ENCODE data around the gene MEF2D. TPM values are rescaled to one million over a fixed set of nuclear protein-coding genes. Genes with fewer than 3 reads are reported as not detected.

Gene MEF2D
- total and polyA plus RNA-seq, 7 experiments from 2014 or later: 4.5 to 190 (median 61.6) TPM

GRCh38 chr1:156471496-156472490, 28.8 kb downstream of the MEF2D start:
- peaks cover 34 to 94% (median 38%) of the 10 kb centered on the region in 3 experiments for H3K36me3 ChIP-seq (ENCODE audit: control insufficient read depth in 2 of 3, insufficient read depth in 3 of 3, low read length in 3 of 3)
- peaks cover 0 to 13% (median 0%) of the 10 kb centered on the region in 7 donors for H3K4me1 Mint-ChIP-seq
- H3K27me3 ChIP-seq (ENCODE audit: control insufficient read depth in 2 of 2, insufficient read depth in 2 of 2, low read length in 2 of 2): no peaks in the 10 kb centered on the region
- no peak overlapping the region for H3K27ac ChIP-seq (ENCODE audit: low read depth, low read length)
- POLR2A ChIA-PET: interaction anchor here (0.7 kb wide), 1 partner anchor 9 kb away, joined by 3 read pairs; no protein-coding TSS in a partner anchor
- no peak overlapping the region for H3K4me3 Mint-ChIP-seq
- no peaks in the 10 kb centered on the region for H3K9me3 Mint-ChIP-seq
- intact Hi-C loops (cut with micrococcal nuclease): no loop called here
- ATAC-seq (no peak), DNase-seq (no peak)
- H3K9me3 ChIP-seq (ENCODE audit: control insufficient read depth in 2 of 3, low read length in 3 of 3): no peaks in the 10 kb centered on the region
- peaks cover 0 to 49% (median 15%) of the 10 kb centered on the region in 5 donors for H3K36me3 Mint-ChIP-seq
- CTCF ChIA-PET: interaction anchor here (3.1 kb wide), 1 partner anchor 10 kb away, joined by 11 read pairs; no protein-coding TSS in a partner anchor
- no peaks in the 10 kb centered on the region for H3K27me3 Mint-ChIP-seq
- peak overlapping the region in 5 of 9 donors; percentile 8 to 63 (median 46) for H3K27ac Mint-ChIP-seq
- no peaks in the 10 kb centered on the region for H3K4me1 ChIP-seq (ENCODE audit: control insufficient read depth in 2 of 2, insufficient read depth in 2 of 2, low read length in 2 of 2)
- no peak overlapping the region for H3K4me3 ChIP-seq (ENCODE audit: low read length)

GRCh38 chr1:156470473-156470872, 30.1 kb downstream of the MEF2D start:
- CTCF ChIA-PET: interaction anchor here (1.2 to 3.1 kb wide), 2 partner anchors 11 to 123 kb away, joined by 5 to 11 read pairs; no protein-coding TSS in a partner anchor
- H3K27ac Mint-ChIP-seq: no peak overlapping the region
- ATAC-seq: no peak

GRCh38 chr1:156468693-156469345, 31.8 kb downstream of the MEF2D start:
- H3K9me3 ChIP-seq (ENCODE audit: control insufficient read depth in 2 of 3, low read length in 3 of 3): no peaks in the 10 kb centered on the region

More at GRCh38 chr1:156470473-156470872, 30.1 kb downstream of the MEF2D start:
- Mint-ChIP-seq H3K36me3 (peaks cover 0 to 45% (median 9%) of the 10 kb centered on the region in 5 donors), H3K27me3 (no peaks in the 10 kb centered on the region), H3K4me1 (peaks cover 2 to 21% (median 7%) of the 10 kb centered on the region in 7 donors), H3K4me3 (no peak overlapping the region), H3K9me3 (no peaks in the 10 kb centered on the region)
- POLR2A ChIA-PET: interaction anchor here (0.7 to 1.2 kb wide), 3 partner anchors 10 to 22 kb away, joined by 3 read pairs; no protein-coding TSS in a partner anchor
- DNase-seq: no peak
- intact Hi-C loops (cut with micrococcal nuclease): no loop called here
- Histone ChIP-seq H3K27me3 (ENCODE audit: control insufficient read depth in 2 of 2, insufficient read depth in 2 of 2, low read length in 2 of 2) (no peaks in the 10 kb centered on the region), H3K27ac (ENCODE audit: low read depth, low read length) (no peak overlapping the region), H3K9me3 (ENCODE audit: control insufficient read depth in 2 of 3, low read length in 3 of 3) (no peaks in the 10 kb centered on the region), H3K36me3 (ENCODE audit: control insufficient read depth in 2 of 3, insufficient read depth in 3 of 3, low read length in 3 of 3) (peaks cover 25 to 94% (median 26%) of the 10 kb centered on the region in 3 experiments), H3K4me3 (ENCODE audit: low read length) (no peak overlapping the region), H3K4me1 (ENCODE audit: control insufficient read depth in 2 of 2, insufficient read depth in 2 of 2, low read length in 2 of 2) (no peaks in the 10 kb centered on the region)

GRCh38 chr1:156467906-156468305, 32.7 kb downstream of the MEF2D start:
- H3K27ac Mint-ChIP-seq: peak overlapping the region in 2 of 9 donors; percentile 55 to 56
- peaks cover 0 to 39% (median 8%) of the 10 kb centered on the region in 5 donors for H3K36me3 Mint-ChIP-seq
- Histone ChIP-seq H3K9me3 (ENCODE audit: control insufficient read depth in 2 of 3, low read length in 3 of 3) (no peaks in the 10 kb centered on the region), H3K27ac (ENCODE audit: low read depth, low read length) (no peak overlapping the region), H3K4me1 (ENCODE audit: control insufficient read depth in 2 of 2, insufficient read depth in 2 of 2, low read length in 2 of 2) (no peaks in the 10 kb centered on the region), H3K27me3 (ENCODE audit: control insufficient read depth in 2 of 2, insufficient read depth in 2 of 2, low read length in 2 of 2) (no peaks in the 10 kb centered on the region), H3K36me3 (ENCODE audit: control insufficient read depth in 2 of 3, insufficient read depth in 3 of 3, low read length in 3 of 3) (peaks cover 0 to 79% (median 19%) of the 10 kb centered on the region in 3 experiments), H3K4me3 (ENCODE audit: low read length) (no peak overlapping the region)
- H3K4me1 Mint-ChIP-seq: peaks cover 10 to 24% (median 19%) of the 10 kb centered on the region in 7 donors
- H3K9me3 Mint-ChIP-seq: no peaks in the 10 kb centered on the region
- H3K27me3 Mint-ChIP-seq: no peaks in the 10 kb centered on the region
- DNase-seq: no peak
- no peak for ATAC-seq
- intact Hi-C loops (cut with micrococcal nuclease): no loop called here
- no peak overlapping the region for H3K4me3 Mint-ChIP-seq
- POLR2A ChIA-PET: interaction anchor here (2.1 kb wide), 1 partner anchor 11 kb away, joined by 6 read pairs; no protein-coding TSS in a partner anchor
- CTCF ChIA-PET: no interaction called here

More at GRCh38 chr1:156468693-156469345, 31.8 kb downstream of the MEF2D start:
- H3K36me3 ChIP-seq (ENCODE audit: control insufficient read depth in 2 of 3, insufficient read depth in 3 of 3, low read length in 3 of 3): peaks cover 9 to 88% (median 19%) of the 10 kb centered on the region in 3 experiments
- DNase-seq (no peak), ATAC-seq (no peak)
- no peaks in the 10 kb centered on the region for H3K27me3 Mint-ChIP-seq
- ChIA-PET CTCF (no interaction called here), POLR2A (interaction anchor here (2.1 kb wide), 1 partner anchor 12 kb away, joined by 6 read pairs; no protein-coding TSS in a partner anchor)
- H3K4me3 Mint-ChIP-seq: no peak overlapping the region
- no peak overlapping the region for H3K4me3 ChIP-seq (ENCODE audit: low read length)
- H3K4me1 Mint-ChIP-seq: peaks cover 10 to 25% (median 16%) of the 10 kb centered on the region in 7 donors
- peaks cover 0 to 48% (median 8%) of the 10 kb centered on the region in 5 donors for H3K36me3 Mint-ChIP-seq
- no peak overlapping the region for H3K27ac ChIP-seq (ENCODE audit: low read depth, low read length)
- H3K27ac Mint-ChIP-seq: peak overlapping the region in 4 of 9 donors; percentile 55 to 91 (median 62)
- no peaks in the 10 kb centered on the region for H3K27me3 ChIP-seq (ENCODE audit: control insufficient read depth in 2 of 2, insufficient read depth in 2 of 2, low read length in 2 of 2)
- H3K4me1 ChIP-seq (ENCODE audit: control insufficient read depth in 2 of 2, insufficient read depth in 2 of 2, low read length in 2 of 2): no peaks in the 10 kb centered on the region
- intact Hi-C loops (cut with micrococcal nuclease): no loop called here
- H3K9me3 Mint-ChIP-seq: no peaks in the 10 kb centered on the region

GRCh38 chr1:156467385-156467784, 33.2 kb downstream of the MEF2D start:
- peaks cover 10 to 24% (median 19%) of the 10 kb centered on the region in 7 donors for H3K4me1 Mint-ChIP-seq
- ATAC-seq: no peak
- H3K27me3 ChIP-seq (ENCODE audit: control insufficient read depth in 2 of 2, insufficient read depth in 2 of 2, low read length in 2 of 2): no peaks in the 10 kb centered on the region
- no peaks in the 10 kb centered on the region for H3K9me3 Mint-ChIP-seq
- H3K27me3 Mint-ChIP-seq: no peaks in the 10 kb centered on the region
- CTCF ChIA-PET: no interaction called here
- intact Hi-C loops (cut with micrococcal nuclease): no loop called here
- POLR2A ChIA-PET: no interaction called here
- peaks cover 0 to 78% (median 19%) of the 10 kb centered on the region in 3 experiments for H3K36me3 ChIP-seq (ENCODE audit: control insufficient read depth in 2 of 3, insufficient read depth in 3 of 3, low read length in 3 of 3)
- H3K4me3 Mint-ChIP-seq: no peak overlapping the region
- no peak overlapping the region for H3K27ac ChIP-seq (ENCODE audit: low read depth, low read length)
- no peaks in the 10 kb centered on the region for H3K9me3 ChIP-seq (ENCODE audit: control insufficient read depth in 2 of 3, low read length in 3 of 3)
- peaks cover 0 to 39% (median 8%) of the 10 kb centered on the region in 5 donors for H3K36me3 Mint-ChIP-seq
- no peak overlapping the region for H3K27ac Mint-ChIP-seq
- DNase-seq: no peak
- H3K4me1 ChIP-seq (ENCODE audit: control insufficient read depth in 2 of 2, insufficient read depth in 2 of 2, low read length in 2 of 2): no peaks in the 10 kb centered on the region
- H3K4me3 ChIP-seq (ENCODE audit: low read length): no peak overlapping the region

GRCh38 chr1:156465747-156466365, 34.7 kb downstream of the MEF2D start:
- intact Hi-C loops (cut with micrococcal nuclease): loop anchor here in 1 of 2 donors (1.0 kb wide), 1 partner anchor 9 kb away; no protein-coding TSS in a partner anchor
- Mint-ChIP-seq H3K4me1 (peaks cover 10 to 24% (median 19%) of the 10 kb centered on the region in 7 donors), H3K27ac (peak overlapping the region in 6 of 9 donors; percentile 26 to 88 (median 44)), H3K4me3 (no peak overlapping the region), H3K36me3 (peaks cover 0 to 33% (median 8%) of the 10 kb centered on the region in 5 donors), H3K27me3 (no peaks in the 10 kb centered on the region), H3K9me3 (no peaks in the 10 kb centered on the region)
- peaks cover 0 to 67% (median 19%) of the 10 kb centered on the region in 3 experiments for H3K36me3 ChIP-seq (ENCODE audit: control insufficient read depth in 2 of 3, insufficient read depth in 3 of 3, low read length in 3 of 3)
- no peak for ATAC-seq
- DNase-seq: no peak
- H3K4me1 ChIP-seq (ENCODE audit: control insufficient read depth in 2 of 2, insufficient read depth in 2 of 2, low read length in 2 of 2): no peaks in the 10 kb centered on the region
- H3K27ac ChIP-seq (ENCODE audit: low read depth, low read length): no peak overlapping the region
- H3K9me3 ChIP-seq (ENCODE audit: control insufficient read depth in 2 of 3, low read length in 3 of 3): no peaks in the 10 kb centered on the region
- ChIA-PET POLR2A (interaction anchor here (0.6 to 0.7 kb wide), 2 partner anchors 8 to 365 kb away, joined by 3 to 4 read pairs; no protein-coding TSS in a partner anchor), CTCF (interaction anchor here (0.7 kb wide), 1 partner anchor 48 kb away, joined by 3 read pairs; no protein-coding TSS in a partner anchor)
- no peaks in the 10 kb centered on the region for H3K27me3 ChIP-seq (ENCODE audit: control insufficient read depth in 2 of 2, insufficient read depth in 2 of 2, low read length in 2 of 2)
- no peak overlapping the region for H3K4me3 ChIP-seq (ENCODE audit: low read length)
